ENCODE data around the gene CAST.

CAST gene

GRCh38 chr5:96648023-96648422 is 14.2 kb upstream of the CAST start:
- DNase-seq (ENCODE audit: low read depth), result no peak

GRCh38 chr5:96648593-96648992 is 13.6 kb upstream of the CAST start:
- no peak for DNase-seq (ENCODE audit: low read depth)

DNA sequence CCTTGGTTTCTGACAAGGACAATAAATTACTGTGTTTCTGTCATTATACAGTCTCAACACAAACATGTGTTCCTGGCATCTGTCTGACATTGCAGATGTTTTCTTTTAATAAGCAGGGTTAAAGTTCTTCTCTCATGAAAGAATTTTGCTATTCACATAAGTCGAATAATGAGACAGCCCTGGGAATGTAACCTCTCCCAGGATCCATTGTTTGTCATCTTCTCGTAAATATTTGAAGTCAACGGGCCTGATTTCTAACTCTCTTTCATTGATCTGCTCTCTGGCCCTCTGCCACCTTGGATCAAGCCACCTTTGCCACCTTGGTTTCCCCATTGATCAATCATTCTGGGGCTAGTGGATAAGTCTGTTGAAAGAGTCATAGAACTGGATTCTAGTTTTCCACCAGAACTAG is 12.9 kb upstream of the CAST start:
- DNase-seq (ENCODE audit: low read depth), result no peak

GRCh38 chr5:96649681-96650540 is 12.3 kb upstream of the CAST start:
- no peak for DNase-seq (ENCODE audit: low read depth)

- DNase-seq (ENCODE audit: low read depth), result no peak
Measured at GRCh38 chr5:96651047-96651446, 11.1 kb upstream of the CAST start.

- no peak for DNase-seq (ENCODE audit: low read depth)
Measured at GRCh38 chr5:96651948-96652753, 10.0 kb upstream of the CAST start.

DNA sequence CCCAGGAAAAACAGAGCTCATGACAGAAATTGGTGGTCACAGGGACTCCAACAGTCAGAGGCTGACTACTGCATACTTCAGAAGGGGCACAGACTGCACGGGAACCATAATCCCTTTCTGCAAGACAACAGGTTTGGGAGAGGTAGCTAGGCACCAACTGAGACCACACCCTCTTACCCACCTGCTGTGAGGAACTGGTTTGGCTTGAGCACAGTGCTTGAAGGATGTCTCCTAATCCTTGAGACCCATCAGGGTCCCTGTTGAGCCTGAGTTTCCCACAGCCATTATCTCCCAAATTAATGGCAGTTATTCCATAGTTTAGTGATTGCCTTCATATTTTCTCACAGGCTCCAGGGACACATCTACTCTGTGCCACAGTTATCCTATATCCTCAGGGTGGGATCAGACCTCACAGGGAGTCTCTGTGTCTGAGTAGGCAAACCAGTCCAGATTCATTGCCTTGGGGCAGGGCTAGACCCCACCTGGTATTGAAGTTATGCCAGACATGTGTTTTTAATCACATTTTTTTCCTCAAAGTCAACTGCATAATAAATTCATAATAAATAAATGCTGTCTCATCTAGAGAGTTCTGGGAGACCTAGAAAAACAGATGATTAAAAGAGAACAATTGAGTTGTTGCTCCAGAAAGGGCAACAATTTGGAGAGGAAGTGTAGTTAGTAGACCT is 9.3 kb upstream of the CAST start:
- no peak for DNase-seq (ENCODE audit: low read depth)

GRCh38 chr5:96654209-96654608 is 8.0 kb upstream of the CAST start:
- no peak for DNase-seq (ENCODE audit: low read depth)

DNA sequence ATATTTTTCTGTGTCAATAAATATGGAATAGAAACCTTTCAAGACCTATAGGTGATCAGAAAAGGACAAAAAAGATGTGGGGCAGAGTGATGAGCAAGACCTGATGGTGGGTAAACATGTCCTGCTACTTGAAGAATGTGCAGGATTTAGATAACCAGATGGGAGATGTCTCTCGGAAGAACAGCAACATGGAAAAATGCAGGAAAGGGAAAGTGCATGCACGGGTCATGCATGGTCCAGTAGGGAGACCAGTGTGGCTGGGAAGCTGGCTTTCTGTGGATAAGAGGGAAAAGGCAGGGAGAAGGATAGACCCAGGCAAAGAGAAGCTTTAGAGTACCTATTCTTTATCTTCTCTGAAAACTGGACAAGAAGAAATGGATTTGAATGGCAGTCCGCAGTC is 7.1 kb upstream of the CAST start:
- DNase-seq (ENCODE audit: low read depth), result no peak

DNA sequence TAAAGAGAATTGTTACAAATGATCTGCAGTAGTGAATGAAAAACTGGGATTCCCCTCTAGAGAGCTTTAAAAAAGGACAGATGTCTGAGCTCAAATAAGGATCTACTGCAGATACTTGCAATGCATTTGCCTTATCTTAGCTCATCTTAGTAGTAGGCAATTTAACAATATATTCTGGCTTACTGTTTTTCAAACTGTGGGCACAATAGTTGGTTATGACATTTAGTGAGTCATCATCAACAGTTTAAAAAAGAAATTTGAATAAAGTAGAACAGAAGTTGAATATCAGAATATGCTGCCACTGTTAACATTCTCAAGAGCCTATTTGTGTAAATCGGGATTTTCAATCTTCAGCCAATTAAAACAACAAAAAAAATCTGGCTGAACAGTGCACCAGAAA is 6.7 kb upstream of the CAST start:
- DNase-seq (ENCODE audit: low read depth), result no peak

GRCh38 chr5:96657068-96657467 is 5.1 kb upstream of the CAST start:
- DNase-seq (ENCODE audit: low read depth), result peak; percentile 78

- DNase-seq (ENCODE audit: low read depth), result no peak
Measured at GRCh38 chr5:96658272-96658671, 3.9 kb upstream of the CAST start.

GRCh38 chr5:96659170-96659569 is 3.0 kb upstream of the CAST start:
- no peak for DNase-seq (ENCODE audit: low read depth)

DNA sequence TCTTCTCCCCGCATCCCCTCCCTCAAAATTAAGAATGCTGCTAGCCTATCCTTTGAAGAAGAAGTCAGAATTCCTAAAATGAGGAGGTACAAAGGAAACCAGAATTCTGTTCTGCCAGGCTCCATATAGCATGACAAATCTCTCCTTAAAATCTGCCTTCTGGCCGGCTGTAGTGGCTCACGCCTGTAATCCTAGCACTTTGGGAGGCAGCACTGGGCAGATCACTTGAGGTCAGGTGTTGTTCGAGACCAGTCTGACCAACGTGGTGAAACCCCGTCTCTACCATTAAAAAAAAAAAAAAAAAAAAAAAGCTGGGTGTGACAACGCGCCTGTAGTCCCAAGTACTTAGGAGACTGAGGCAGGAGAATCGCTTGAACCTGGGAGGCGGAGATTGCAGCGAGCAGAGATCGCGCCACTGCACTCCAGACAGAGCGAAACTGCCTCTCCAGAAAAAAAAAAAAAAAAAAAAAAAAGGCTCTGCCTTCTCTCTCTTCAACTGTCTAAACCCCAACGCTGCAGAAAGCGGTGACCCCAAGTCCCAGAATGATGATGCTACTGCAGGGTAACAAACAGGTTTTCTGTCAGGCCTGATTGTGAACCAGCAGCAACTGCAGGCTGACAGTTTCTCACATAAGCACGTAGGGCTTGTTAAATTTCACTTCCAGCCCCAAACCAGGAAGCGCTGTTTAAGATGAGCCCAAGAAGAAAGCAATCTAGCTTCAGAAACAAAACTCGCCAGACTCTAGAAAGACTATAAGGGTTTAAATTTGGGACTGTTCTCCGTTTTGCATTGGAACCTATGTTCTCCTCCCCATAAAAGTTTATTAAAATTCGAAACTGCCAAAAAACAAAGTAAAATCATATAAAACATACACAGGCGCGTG is 963 bp upstream of the CAST start:
- no peak for DNase-seq (ENCODE audit: low read depth)

DNA sequence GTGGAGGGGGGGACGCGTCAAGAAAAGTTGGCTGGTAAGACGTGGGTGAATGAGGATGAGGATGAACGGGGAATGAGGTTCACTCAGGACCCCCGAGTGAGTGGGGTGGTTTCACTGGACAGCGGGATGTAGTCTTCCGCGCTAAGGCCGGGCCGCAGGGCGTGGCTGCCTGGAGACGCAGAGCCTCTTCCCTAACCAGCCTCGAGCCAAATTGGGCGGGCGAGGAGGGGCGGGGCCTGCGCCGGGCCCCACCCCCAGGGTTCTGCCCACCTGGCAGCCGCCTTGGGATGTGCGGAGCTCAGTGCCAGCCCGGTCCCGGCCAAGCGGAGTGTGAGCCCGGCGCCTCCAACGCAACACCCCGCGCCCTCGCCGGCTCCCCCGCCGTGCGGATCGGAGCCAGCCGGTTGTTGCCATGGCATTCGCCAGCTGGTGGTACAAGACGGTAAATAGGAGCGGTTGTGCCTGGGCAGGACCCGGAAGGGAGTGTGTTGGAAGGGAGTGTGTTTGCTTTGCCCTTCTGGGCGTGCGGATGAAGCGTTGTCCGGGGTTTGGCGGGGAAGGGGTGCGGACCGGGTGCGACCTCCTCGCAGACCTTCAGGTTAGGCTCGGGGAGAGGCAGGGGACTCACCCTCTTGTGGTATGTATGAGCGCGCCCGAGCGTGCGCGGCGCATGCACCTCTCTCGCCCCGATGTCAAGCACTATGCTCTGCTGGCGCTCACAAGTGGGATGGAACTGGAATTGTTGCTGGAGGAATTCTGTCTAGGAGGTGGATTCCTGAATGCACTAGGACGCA is 746 bp downstream of the CAST start:
- DNase-seq (ENCODE audit: low read depth), result no peak

GRCh38 chr5:96663608-96664007 is 1.4 kb downstream of the CAST start:
- DNase-seq (ENCODE audit: low read depth), result no peak

GRCh38 chr5:96664669-96665068 is 2.5 kb downstream of the CAST start:
- no peak for DNase-seq (ENCODE audit: low read depth)

GRCh38 chr5:96668725-96669124 is 6.5 kb downstream of the CAST start:
- DNase-seq (ENCODE audit: low read depth), result no peak

GRCh38 chr5:96669909-96670308 is 7.7 kb downstream of the CAST start:
- no peak for DNase-seq (ENCODE audit: low read depth)

DNA sequence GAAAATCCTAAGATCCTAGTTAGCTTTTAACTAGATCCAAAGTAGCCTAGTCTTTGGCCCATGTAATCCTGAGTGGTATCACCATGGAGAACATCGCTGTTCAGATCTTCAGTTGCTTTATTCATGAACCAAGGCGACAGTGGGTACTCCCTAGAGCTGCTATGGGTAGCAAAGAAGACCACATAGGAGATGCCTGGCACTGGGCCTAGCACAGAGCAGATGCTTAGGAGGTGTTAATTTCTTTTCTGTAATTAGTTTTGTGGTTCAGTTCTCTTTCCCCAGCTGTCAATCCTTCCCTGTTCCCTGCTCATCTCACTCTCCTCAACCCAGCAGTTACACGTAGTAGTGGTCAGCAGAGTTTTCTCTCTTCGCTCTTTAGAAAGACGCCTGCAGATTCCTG is 9.3 kb downstream of the CAST start:
- DNase-seq (ENCODE audit: low read depth), result no peak

GRCh38 chr5:96673127-96673526 is 11.0 kb downstream of the CAST start:
- DNase-seq (ENCODE audit: low read depth), result no peak
